Measurements from ENCODE around the gene ILKAP. TPM values are rescaled to one million over a fixed set of nuclear protein-coding genes. Genes with fewer than 3 reads are reported as not detected.

Gene ILKAP
- total and polyA plus RNA-seq, 2 of the 4 experiments (the other 2 are of a cell fraction), result 13.3 to 44.2 TPM

GRCh38 chr2:238167761-238168160 is 35.7 kb downstream of the ILKAP start:
- POLR2A ChIA-PET (ENCODE audit: unreplicated experiment), result no interaction called here
- dilution Hi-C loops (cut with HindIII; ENCODE audit: low sequenced_read_pairs, unreplicated experiment), result no loop called here
- no peak for ATAC-seq (ENCODE audit: low read depth)

More at GRCh38 chr2:238167761-238168160, 35.7 kb downstream of the ILKAP start:
- peaks cover 3 to 27% of the 10 kb centered on the region in 2 experiments; a peak in 3 of 4 replicates for H3K79me1 ChIP-seq (ENCODE audit: low read depth in 1 of 2, low read length in 2 of 2)
- H2BK15ac ChIP-seq (ENCODE audit: low read depth, low read length), result peak overlapping the region; percentile 97; the same call in 1 of the 3 replicates
- no TSS peak for BruUV-seq (replicated peaks)
- H2BK120ac ChIP-seq (ENCODE audit: low read depth, low read length), result peak overlapping the region; percentile 95
- peak overlapping the region; percentile 96 for H2BK5ac ChIP-seq (ENCODE audit: low read depth, low read length, poor library complexity, severe bottlenecking)
- H4K20me1 ChIP-seq (ENCODE audit: insufficient read depth, low read length), result peaks cover 8% of the 10 kb centered on the region
- H3K4me3 ChIP-seq (ENCODE audit: insufficient read depth, low read depth, low read length), result no peak overlapping the region
- H3K56ac ChIP-seq (ENCODE audit: extremely low read depth, insufficient read depth, low read length), result peak overlapping the region; percentile 1; the same call in 1 of the 2 replicates
- no peak overlapping the region for H3K4me2 ChIP-seq (ENCODE audit: low read depth, low read length)
- peak overlapping the region; percentile 94 for H3K14ac ChIP-seq (replicated peaks; ENCODE audit: low read depth, low read length)
- H3K36me3 ChIP-seq (ENCODE audit: control insufficient read depth, insufficient read depth, low read length), result peaks cover 26% of the 10 kb centered on the region
- WGBS, 2 experiments (ENCODE audit: extremely low coverage in 2 of 2, insufficient read length in 1 of 2), result 85% methylated on average over 6 of the region's 8 CpGs; no CpG with 5 or more reads in 1 of the 2 experiments
- DNase-seq, result peak; percentile 43
- H2AK5ac ChIP-seq (ENCODE audit: low read depth, low read length), result peak overlapping the region; percentile 98
- H3K4me1 ChIP-seq (ENCODE audit: control insufficient read depth, insufficient read depth, low read length), result peaks cover 35% of the 10 kb centered on the region
- H3K9ac ChIP-seq (ENCODE audit: low read depth, low read length), result no peak overlapping the region
- peaks cover 2% of the 10 kb centered on the region; the same call in 1 of the 2 replicates for H3K27me3 ChIP-seq (ENCODE audit: control insufficient read depth, insufficient read depth, low read length)
- no peaks in the 10 kb centered on the region for H3K9me3 ChIP-seq (ENCODE audit: control insufficient read depth, insufficient read depth, low read length)
- H3K4ac ChIP-seq (ENCODE audit: low read depth, low read length), result peak overlapping the region; percentile 97
- H2BK20ac ChIP-seq (ENCODE audit: low read depth, low read length), result peak overlapping the region; percentile 92
- TF ChIP-seq MXI1 (IDR thresholded peaks at IDR 0.05; ENCODE audit: borderline replicate concordance, low read depth, low read length) (no peak), MAFK (IDR thresholded peaks at IDR 0.05; ENCODE audit: low read depth, low read length) (no peak)
- peaks cover 33% of the 10 kb centered on the region for H3K9me1 ChIP-seq (ENCODE audit: insufficient read depth, low read length)
- peak overlapping the region; percentile 44; the same call in 1 of the 2 replicates for H3K23ac ChIP-seq (ENCODE audit: low read depth, low read length)
- H4K91ac ChIP-seq (ENCODE audit: insufficient read depth, low read depth, low read length), result peak overlapping the region; percentile 96
- peak overlapping the region; percentile 67 for H2AK9ac ChIP-seq (replicated peaks; ENCODE audit: low read depth, low read length, poor library complexity)
- in situ Hi-C loops (cut with MboI; ENCODE audit: low sequenced_read_pairs) (no loop called here), intact Hi-C loops (cut with micrococcal nuclease) (no loop called here)
- CTCF ChIA-PET, result no interaction called here
- H3K27ac ChIP-seq (ENCODE audit: insufficient read depth, low read length), result peak overlapping the region; percentile 90
- peak overlapping the region; percentile 52 for H2AFZ ChIP-seq (replicated peaks; ENCODE audit: low read length, poor library complexity)
- H4K5ac ChIP-seq (ENCODE audit: low read depth, low read length), result peak overlapping the region; percentile 92
- H4K8ac ChIP-seq (ENCODE audit: low read depth in 2 of 2, low read length in 2 of 2), result peak overlapping the region; percentile 51 to 87; a peak in 3 of 4 replicates
- H3K18ac ChIP-seq (ENCODE audit: low read depth, low read length), result peak overlapping the region; percentile 88
